Muscle layer of colon (tissue), 2 donors: Measurements from ENCODE around the gene ABCC3.

Experiments used
- H3K27ac ChIP-seq: one replicate; pipeline ENCODE4 v1.7.0; 2013; ENCODE audit warnings: low read depth, mild to moderate bottlenecking, low read length, moderate library complexity
- H3K27me3 ChIP-seq, 2 donors: one replicate each; pipeline ENCODE4 v1.7.0; 2013; ENCODE audit warnings: low read length in 2 of 2, mild to moderate bottlenecking in 2 of 2; ENCODE audit not compliant: insufficient read depth in 2 of 2, control insufficient read depth in 1 of 2
- H3K36me3 ChIP-seq: one replicate; pipeline ENCODE4 v1.7.0; 2013; ENCODE audit warnings: mild to moderate bottlenecking, low read length; ENCODE audit not compliant: insufficient read depth
- H3K4me1 ChIP-seq: one replicate; pipeline ENCODE4 v1.7.0; 2013; ENCODE audit warnings: mild to moderate bottlenecking, low read length; ENCODE audit not compliant: insufficient read depth
- H3K4me3 ChIP-seq, 2 donors: one replicate each; pipeline ENCODE4 v1.7.0; 2013; ENCODE audit warnings: low read length in 2 of 2, low read depth in 1 of 2, mild to moderate bottlenecking in 1 of 2, moderate library complexity in 1 of 2
- H3K9ac ChIP-seq: one replicate; pipeline ENCODE4 v1.7.0; 2013; ENCODE audit warnings: low read length
- H3K9me3 ChIP-seq: one replicate; pipeline ENCODE4 v1.7.0; 2013; ENCODE audit warnings: mild to moderate bottlenecking, low read length
- donor health status: abdominal sarcoma.
- donor health status: Adenocarcinoma of cecum.

Gene ABCC3

DNA sequence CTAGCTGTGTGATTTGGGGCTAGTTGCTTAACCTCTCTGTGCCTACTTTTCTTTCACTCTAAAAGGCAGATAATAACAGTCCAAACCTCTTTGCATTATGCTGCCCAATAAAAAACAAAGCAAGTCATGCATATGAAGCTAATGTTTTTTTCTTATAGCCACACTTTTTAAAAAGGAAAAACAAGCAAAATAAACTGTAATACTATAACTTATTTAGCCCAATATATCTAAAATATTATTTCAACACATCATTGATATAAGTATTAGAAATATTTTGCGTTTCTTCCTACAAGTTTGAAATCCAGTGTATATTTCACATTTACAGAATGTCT is 50.6 kb downstream of the ABCC3 start:
- H3K4me1 ChIP-seq: peaks cover 20% of the 10 kb centered on the region
- no peak overlapping the region for H3K9ac ChIP-seq

DNA sequence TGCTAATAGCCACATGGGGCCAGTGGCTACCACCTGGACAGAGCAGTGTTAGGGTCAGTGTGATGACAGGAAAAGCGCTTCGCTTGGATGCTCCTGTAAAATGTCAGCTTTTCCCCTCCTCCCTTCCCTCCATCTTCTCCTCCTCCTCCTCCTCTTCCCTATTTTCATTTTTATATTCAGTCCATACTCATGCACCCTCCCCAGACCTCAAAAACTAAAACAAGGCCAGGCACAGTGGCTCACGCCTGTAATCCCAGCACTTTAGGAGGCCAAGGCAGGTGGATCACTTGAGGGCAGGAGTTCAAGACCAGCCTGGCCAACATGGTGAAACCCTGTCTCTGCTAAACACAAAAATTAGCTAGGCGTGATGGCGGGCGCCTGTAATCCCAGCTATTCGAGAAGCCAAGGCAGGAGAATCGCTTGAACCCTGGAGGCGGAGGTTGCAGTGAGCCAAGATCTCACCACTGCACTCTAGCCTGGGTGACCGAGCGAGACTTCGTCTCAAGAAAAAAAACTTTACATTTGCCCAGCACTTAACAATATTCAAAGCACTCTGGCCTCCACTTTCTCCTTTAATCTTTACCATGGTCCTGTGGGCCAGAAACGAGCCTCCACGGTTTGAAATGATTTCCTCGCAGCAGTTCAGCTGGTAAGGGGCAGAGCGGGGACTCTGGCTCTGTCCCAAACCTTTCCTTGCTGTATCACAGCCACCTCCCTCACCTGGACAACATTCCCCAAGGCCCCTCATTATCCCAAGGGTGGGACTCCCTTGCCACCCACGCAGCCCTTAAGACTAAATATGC is 51.2 kb downstream of the ABCC3 start:
- Histone ChIP-seq H3K27ac (no peak overlapping the region), H3K9me3 (no peaks in the 10 kb centered on the region), H3K36me3 (no peaks in the 10 kb centered on the region), H3K4me3 (no peak overlapping the region), H3K9ac (no peak overlapping the region), H3K27me3 (no peaks in the 10 kb centered on the region), H3K4me1 (peaks cover 23% of the 10 kb centered on the region)

More for the DNA sequence above, 50.6 kb downstream of the ABCC3 start:
- Histone ChIP-seq H3K27ac (no peak overlapping the region), H3K27me3 (no peaks in the 10 kb centered on the region), H3K36me3 (no peaks in the 10 kb centered on the region), H3K4me3 (no peak overlapping the region), H3K9me3 (no peaks in the 10 kb centered on the region)

DNA sequence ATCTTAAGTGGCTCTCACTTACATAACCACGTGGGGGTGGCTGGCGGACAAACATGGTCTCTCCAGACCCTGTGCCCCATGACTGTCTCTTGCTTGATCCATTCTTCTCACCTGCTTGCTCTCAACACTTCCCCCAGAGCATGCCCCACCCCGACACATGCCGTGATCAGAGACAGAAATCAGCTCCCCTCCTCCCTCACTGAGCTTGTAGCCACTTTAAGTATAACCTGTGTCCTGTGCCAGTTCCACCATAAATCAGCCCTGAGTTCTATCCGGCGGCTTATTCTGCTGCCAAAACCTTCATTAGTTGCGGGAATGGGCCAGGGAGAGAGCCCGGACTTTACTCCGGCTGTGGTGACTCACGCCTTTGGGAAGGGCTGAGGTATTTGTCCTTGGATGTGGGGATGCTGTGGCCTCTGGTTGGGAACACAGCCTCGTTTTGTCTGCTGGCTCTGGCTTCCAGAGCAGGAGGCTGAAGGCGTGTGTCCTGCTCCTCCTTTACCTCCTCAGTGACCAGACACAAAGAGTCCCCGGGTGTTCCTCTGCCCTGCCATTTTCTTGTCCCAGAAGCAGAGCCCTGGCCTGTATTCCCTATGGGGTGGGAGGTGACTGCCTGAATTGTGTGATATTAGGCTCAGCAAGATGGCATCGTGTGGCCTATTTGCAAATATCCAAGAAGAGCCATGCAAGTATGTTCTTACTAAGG is 52.0 kb downstream of the ABCC3 start:
- Histone ChIP-seq H3K36me3 (peaks cover 5% of the 10 kb centered on the region), H3K4me3 (no peak overlapping the region), H3K9ac (no peak overlapping the region), H3K27me3 (no peaks in the 10 kb centered on the region), H3K9me3 (no peaks in the 10 kb centered on the region), H3K4me1 (peaks cover 24% of the 10 kb centered on the region), H3K27ac (peak overlapping the region; percentile 35)

DNA sequence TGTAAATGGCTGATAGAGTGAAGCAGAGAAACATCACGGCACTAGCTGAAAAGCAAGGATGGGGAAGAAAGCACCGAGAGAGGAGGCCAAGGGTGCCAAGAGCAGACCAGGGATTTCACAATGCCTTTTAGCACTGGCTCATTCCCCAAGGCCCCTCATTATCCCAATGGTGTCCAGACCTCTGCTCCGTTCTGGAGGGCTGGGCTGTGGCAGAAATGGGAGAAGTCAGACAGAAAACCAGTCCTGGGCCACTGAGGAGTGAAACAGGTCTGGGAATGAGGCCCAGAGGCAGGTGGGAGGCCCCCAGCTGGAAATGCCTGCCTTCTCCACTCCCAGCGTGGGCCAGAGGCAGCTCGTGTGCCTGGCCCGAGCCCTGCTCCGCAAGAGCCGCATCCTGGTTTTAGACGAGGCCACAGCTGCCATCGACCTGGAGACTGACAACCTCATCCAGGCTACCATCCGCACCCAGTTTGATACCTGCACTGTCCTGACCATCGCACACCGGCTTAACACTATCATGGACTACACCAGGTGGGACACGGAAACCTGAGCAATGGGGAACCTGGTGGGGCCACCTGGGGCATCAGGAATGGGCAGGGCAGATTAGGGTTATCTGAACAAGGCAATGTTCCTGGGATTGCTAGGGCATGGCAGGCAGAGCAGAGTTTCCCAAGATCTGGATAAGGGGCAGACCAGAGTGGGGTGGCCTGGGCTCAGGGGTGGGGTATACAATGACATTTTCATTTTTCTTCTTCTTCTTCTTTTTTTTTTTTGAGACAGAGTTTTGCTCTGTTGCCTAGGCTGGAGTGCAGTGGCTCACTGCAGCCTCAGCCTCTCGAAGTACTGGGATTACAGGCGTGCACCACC is 52.8 kb downstream of the ABCC3 start:
- no peaks in the 10 kb centered on the region for H3K9me3 ChIP-seq

DNA sequence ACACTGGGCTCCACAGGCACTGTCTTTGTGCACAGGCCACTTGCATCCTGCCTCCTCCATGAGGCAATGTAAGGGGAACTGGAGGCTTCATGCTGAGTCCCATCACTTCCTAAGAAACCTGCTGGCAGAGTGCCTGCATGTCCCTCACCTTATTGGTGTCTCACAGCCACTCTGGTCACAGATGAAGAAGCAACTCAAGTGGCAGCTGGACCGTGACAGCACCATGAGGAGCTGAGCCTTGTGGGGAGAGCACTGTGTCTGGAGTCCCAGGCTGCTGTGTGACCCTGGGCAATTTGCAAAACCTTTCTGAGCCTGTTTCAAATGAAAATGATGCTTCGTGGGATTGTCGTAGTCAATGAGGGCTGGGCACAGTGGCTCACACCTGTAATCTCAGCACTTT is 53.6 kb downstream of the ABCC3 start:
- H3K27ac ChIP-seq: no peak overlapping the region
- H3K4me1 ChIP-seq: peaks cover 39% of the 10 kb centered on the region

More for the DNA sequence above, 52.8 kb downstream of the ABCC3 start:
- H3K27me3 ChIP-seq: no peaks in the 10 kb centered on the region
- no peak overlapping the region for H3K4me3 ChIP-seq
- H3K36me3 ChIP-seq: peaks cover 9% of the 10 kb centered on the region
- H3K4me1 ChIP-seq: peaks cover 31% of the 10 kb centered on the region
- H3K9ac ChIP-seq: no peak overlapping the region
- peak overlapping the region; percentile 35 for H3K27ac ChIP-seq

DNA sequence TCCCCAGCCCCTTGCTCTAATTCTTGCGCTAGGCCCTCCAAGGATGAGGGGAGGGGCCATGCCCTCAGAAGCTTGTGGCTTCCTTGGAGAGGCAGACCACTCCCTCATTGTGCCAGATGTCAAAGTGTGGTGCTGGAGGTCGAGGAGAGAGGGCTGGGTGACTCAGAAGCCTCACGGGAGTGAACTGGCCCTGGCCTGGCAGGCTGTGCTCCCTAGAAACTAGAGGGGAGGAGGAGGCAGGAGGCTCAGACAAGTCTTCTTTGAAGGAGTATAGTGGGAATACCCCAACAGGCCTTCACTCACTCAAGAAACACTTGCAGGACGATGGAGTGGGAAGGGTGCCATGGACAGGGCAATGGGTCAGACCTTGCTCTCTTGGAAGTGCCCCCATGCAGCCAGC is 54.6 kb downstream of the ABCC3 start:
- no peak overlapping the region for H3K9ac ChIP-seq
- no peaks in the 10 kb centered on the region for H3K9me3 ChIP-seq
- no peak overlapping the region for H3K27ac ChIP-seq
- no peaks in the 10 kb centered on the region for H3K27me3 ChIP-seq
- H3K4me3 ChIP-seq: no peak overlapping the region
- peaks cover 47% of the 10 kb centered on the region for H3K4me1 ChIP-seq
- peaks cover 21% of the 10 kb centered on the region for H3K36me3 ChIP-seq

More for the DNA sequence above, 53.6 kb downstream of the ABCC3 start:
- no peak overlapping the region for H3K9ac ChIP-seq
- no peaks in the 10 kb centered on the region for H3K9me3 ChIP-seq
- H3K27me3 ChIP-seq: no peaks in the 10 kb centered on the region
- H3K36me3 ChIP-seq: peaks cover 12% of the 10 kb centered on the region
- no peak overlapping the region for H3K4me3 ChIP-seq

DNA sequence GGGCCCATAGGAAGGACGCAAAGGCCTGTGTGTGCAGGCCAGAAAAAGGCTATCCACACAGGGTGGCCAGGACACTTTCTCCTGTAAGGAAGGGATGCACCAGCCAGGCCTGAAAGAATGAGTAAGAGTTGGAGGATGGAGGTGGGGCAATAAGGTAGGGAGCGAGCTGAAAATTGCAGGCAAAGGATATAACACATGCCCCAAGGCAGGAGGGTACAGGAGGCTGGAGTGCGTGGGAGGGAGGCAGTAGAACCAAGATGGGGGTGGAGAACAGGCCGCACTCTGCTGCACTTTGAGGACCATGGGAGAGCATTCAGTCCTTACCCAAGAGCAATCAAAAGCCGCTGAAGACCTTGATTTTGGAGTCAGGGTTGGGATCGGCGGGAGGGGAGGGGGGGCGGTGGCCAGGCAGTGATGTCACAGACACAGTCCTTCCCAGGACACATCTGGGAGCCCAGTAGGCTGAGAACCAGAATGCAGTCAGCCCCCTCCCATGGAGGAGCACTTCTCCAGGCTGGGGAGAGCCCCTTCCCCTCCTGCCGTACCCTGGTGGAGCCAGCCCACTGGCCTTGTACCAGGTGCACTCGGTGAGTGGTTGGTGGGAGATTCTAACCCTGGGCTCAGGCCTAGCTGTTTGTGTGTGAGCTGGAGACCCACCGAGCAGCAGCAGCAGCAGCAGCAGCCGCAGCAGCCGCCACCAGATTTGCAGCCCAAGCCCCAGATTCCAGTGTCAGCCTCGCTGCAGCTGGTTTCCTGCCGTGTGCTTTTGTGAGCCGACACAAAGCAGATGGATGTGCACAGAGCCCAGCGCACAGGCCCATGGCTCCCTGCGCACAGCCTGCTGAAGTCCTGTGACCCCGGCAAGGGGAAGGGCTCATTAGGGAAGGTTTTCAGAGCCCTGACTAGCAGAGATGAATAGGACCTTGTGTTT is 55.5 kb downstream of the ABCC3 start:
- Histone ChIP-seq H3K36me3 (peaks cover 28% of the 10 kb centered on the region), H3K27ac (no peak overlapping the region), H3K9ac (no peak overlapping the region), H3K27me3 (no peaks in the 10 kb centered on the region), H3K4me3 (no peak overlapping the region), H3K4me1 (peaks cover 55% of the 10 kb centered on the region), H3K9me3 (no peaks in the 10 kb centered on the region)

DNA sequence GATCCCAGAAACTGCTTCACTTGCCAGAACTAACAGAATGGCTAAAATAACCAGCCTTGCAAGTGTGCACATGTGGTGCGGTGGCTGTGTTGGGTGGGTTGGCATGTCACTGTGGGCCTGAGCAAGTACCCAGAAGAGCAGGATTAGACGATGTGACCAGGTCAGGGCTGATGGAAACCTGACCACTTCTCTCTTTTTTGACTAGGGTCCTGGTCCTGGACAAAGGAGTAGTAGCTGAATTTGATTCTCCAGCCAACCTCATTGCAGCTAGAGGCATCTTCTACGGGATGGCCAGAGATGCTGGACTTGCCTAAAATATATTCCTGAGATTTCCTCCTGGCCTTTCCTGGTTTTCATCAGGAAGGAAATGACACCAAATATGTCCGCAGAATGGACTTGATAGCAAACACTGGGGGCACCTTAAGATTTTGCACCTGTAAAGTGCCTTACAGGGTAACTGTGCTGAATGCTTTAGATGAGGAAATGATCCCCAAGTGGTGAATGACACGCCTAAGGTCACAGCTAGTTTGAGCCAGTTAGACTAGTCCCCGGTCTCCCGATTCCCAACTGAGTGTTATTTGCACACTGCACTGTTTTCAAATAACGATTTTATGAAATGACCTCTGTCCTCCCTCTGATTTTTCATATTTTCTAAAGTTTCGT is 56.3 kb downstream of the ABCC3 start:
- no peaks in the 10 kb centered on the region for H3K27me3 ChIP-seq
- H3K9ac ChIP-seq: no peak overlapping the region
- peaks cover 36% of the 10 kb centered on the region for H3K36me3 ChIP-seq
- H3K4me1 ChIP-seq: peaks cover 55% of the 10 kb centered on the region
- no peak overlapping the region for H3K4me3 ChIP-seq
- H3K9me3 ChIP-seq: no peaks in the 10 kb centered on the region
- H3K27ac ChIP-seq: no peak overlapping the region

DNA sequence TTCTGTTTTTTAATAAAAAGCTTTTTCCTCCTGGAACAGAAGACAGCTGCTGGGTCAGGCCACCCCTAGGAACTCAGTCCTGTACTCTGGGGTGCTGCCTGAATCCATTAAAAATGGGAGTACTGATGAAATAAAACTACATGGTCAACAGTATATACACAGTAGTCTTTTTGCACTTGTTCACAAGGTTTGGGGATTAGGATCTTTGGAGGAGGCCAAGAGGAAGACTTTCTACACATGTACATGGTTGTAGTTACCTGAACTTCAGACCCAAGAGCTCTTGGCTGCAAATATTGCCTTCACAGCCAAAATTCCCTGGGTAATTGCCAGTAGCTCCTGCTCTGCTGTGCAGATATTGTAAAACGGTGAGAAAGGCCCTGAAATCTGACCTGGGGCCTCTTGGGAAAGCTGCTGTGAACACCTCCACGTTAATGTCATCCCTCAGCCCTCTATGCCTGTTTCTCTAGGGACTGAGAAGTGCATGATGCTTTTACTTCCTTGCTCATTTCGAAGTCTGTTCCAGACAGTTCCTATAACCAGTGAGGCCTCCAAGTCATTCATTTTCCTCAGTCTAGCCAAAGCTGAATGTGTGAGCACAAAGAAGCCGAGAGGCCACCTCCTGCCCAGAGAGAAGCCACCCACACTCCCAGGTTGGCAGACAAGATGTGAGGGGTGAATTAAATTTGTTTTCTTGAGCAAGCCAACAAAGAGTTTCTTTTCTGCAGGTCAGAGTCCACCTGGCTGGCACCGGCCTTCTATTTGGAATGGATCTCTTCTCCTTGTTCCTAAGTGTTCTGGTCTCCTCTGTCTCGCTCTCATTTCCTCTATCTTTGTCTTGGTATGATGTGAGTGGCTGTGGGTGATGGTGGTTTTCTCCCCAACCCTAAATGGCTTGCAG is 57.1 kb downstream of the ABCC3 start:
- Histone ChIP-seq H3K4me1 (peaks cover 49% of the 10 kb centered on the region), H3K27ac (no peak overlapping the region), H3K27me3 (no peaks in the 10 kb centered on the region), H3K4me3 (peak overlapping the region in 1 of 2 donors; percentile 7), H3K36me3 (peaks cover 43% of the 10 kb centered on the region), H3K9me3 (no peaks in the 10 kb centered on the region), H3K9ac (no peak overlapping the region)
